ENCODE measurements around the gene ITPK1.

DNA sequence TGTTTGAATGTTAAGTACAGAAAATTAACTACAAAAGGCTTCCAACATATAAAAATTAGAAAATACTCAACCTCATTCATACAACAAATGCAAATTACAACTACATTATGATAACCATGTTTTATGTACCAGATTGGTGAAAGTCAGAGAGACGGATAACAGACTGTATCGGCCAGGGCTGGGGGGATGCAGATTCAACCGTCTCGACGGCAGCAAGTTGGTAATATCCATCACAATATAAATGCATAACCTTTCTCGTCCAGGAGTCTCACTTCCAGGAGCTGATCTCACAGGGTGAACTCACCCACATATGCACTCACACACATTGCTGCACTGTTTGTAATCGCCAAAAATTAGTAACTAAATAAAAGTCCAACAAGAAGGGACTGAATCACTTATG, 89.4 kb downstream of the ITPK1 start:
- TF ChIP-seq, protein P1, sequence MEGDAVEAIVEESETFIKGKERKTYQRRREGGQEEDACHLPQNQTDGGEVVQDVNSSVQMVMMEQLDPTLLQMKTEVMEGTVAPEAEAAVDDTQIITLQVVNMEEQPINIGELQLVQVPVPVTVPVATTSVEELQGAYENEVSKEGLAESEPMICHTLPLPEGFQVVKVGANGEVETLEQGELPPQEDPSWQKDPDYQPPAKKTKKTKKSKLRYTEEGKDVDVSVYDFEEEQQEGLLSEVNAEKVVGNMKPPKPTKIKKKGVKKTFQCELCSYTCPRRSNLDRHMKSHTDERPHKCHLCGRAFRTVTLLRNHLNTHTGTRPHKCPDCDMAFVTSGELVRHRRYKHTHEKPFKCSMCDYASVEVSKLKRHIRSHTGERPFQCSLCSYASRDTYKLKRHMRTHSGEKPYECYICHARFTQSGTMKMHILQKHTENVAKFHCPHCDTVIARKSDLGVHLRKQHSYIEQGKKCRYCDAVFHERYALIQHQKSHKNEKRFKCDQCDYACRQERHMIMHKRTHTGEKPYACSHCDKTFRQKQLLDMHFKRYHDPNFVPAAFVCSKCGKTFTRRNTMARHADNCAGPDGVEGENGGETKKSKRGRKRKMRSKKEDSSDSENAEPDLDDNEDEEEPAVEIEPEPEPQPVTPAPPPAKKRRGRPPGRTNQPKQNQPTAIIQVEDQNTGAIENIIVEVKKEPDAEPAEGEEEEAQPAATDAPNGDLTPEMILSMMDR (IDR thresholded peaks at IDR 0.05), result no peak
- TF ChIP-seq POLR2A (IDR thresholded peaks at IDR 0.05), result no peak
- no peak for TF ChIP-seq EP300 (IDR thresholded peaks at IDR 0.05)

Data from stomach (tissue), 4 donors.